Liver (tissue), 9 donors: ENCODE measurements around the gene AMN1. TPM values are rescaled to one million over a fixed set of nuclear protein-coding genes. Genes with fewer than 3 reads are reported as not detected.
A peak's percentile ranks its signal among the peaks of the same experiment; 100 is the strongest.
"Not testable (repeated sequence)": the region's sequence is repeated elsewhere in the genome, so short reads cannot be mapped to it uniquely, and the experiment has no call there.

Experiments used
- DNase-seq: peaks from one replicate; pipeline ENCODE4 v3.0.0-alpha.2; 2017; ENCODE audit warnings: low spot score
- H3K27ac ChIP-seq, 2 donors: one replicate each; pipeline ENCODE4 v1.7.0; 2013; ENCODE audit warnings: inconsistent platforms in 2 of 2, low read length in 2 of 2, control low read depth in 1 of 2, low read depth in 1 of 2, mild to moderate bottlenecking in 1 of 2
- H3K27me3 ChIP-seq, 4 donors: one replicate each; pipeline versions ENCODE4 v1.6.1 to v1.7.0; 2013; ENCODE audit warnings: low read length in 3 of 4, inconsistent platforms in 1 of 4, mild to moderate bottlenecking in 1 of 4, moderate library complexity in 1 of 4; ENCODE audit not compliant: control insufficient read depth in 4 of 4, insufficient read depth in 4 of 4
- H3K36me3 ChIP-seq, 4 donors: one replicate each; pipeline versions ENCODE4 v1.6.1 to v1.7.0; 2013; ENCODE audit warnings: low read length in 3 of 4, mild to moderate bottlenecking in 3 of 4, low read depth in 1 of 4, moderate library complexity in 1 of 4; ENCODE audit not compliant: control insufficient read depth in 4 of 4, insufficient read depth in 3 of 4
- H3K4me1 ChIP-seq, 4 donors: one replicate each; pipeline versions ENCODE4 v1.6.1 to v1.7.0; 2013; ENCODE audit warnings: low read length in 3 of 4, mild to moderate bottlenecking in 3 of 4, moderate library complexity in 1 of 4; ENCODE audit not compliant: control insufficient read depth in 4 of 4, insufficient read depth in 4 of 4
- H3K4me3 ChIP-seq, 3 donors: one replicate each; pipeline versions ENCODE4 v1.6.1 to v1.7.0; 2013; ENCODE audit warnings: low read length in 3 of 3, control low read depth in 1 of 3, low read depth in 1 of 3, mild to moderate bottlenecking in 1 of 3
- H3K9ac ChIP-seq, 2 donors: one replicate each; pipeline ENCODE4 v1.7.0; 2013; ENCODE audit warnings: low read length in 2 of 2, mild to moderate bottlenecking in 2 of 2, moderate library complexity in 2 of 2, control low read depth in 1 of 2, low read depth in 1 of 2
- H3K9me3 ChIP-seq, 4 donors: one replicate each; pipeline versions ENCODE4 v1.6.1 to v1.7.0; 2013; ENCODE audit warnings: low read length in 3 of 4; ENCODE audit not compliant: control insufficient read depth in 4 of 4
- EGR1 ChIP-seq, 2 donors: IDR thresholded peaks; 2 replicates each; pipeline ENCODE4 v1.6.1; 2016 to 2018; ENCODE audit warnings: antibody characterized with exemption in 2 of 2, low read depth in 2 of 2
- FOXA1 ChIP-seq: IDR thresholded peaks from 2 replicates; pipeline ENCODE4 v1.6.1; 2016; ENCODE audit warnings: antibody characterized with exemption
- FOXA2 ChIP-seq: IDR thresholded peaks from 2 replicates; pipeline ENCODE4 v1.6.1; 2016; ENCODE audit warnings: antibody characterized with exemption
- GABPA ChIP-seq, 2 donors: IDR thresholded peaks in 1 of 2; conservative IDR thresholded peaks in 1 of 2; 2 replicates each; pipeline ENCODE4 v1.6.1; 2016; ENCODE audit warnings: antibody characterized with exemption in 2 of 2, mild to moderate bottlenecking in 1 of 2, moderate library complexity in 1 of 2
- HNF4A ChIP-seq, 2 donors: conservative IDR thresholded peaks; 2 replicates each; pipeline ENCODE4 v1.6.1; 2016; ENCODE audit warnings: antibody characterized with exemption in 2 of 2, mild to moderate bottlenecking in 2 of 2
- HNF4G ChIP-seq: IDR thresholded peaks from 2 replicates; pipeline ENCODE4 v1.6.1; 2016; ENCODE audit warnings: antibody characterized with exemption
- JUND ChIP-seq, 2 donors: IDR thresholded peaks; 2 replicates each; pipeline ENCODE4 v1.6.1; 2016; ENCODE audit warnings: antibody characterized with exemption in 2 of 2
- NR2F2 ChIP-seq: IDR thresholded peaks from 2 replicates; pipeline ENCODE4 v1.6.1; 2016; ENCODE audit warnings: antibody characterized with exemption
- RAD21 ChIP-seq, 2 donors: IDR thresholded peaks; 2 replicates each; pipeline ENCODE4 v1.6.1; 2016; ENCODE audit warnings: antibody characterized with exemption in 2 of 2, mild to moderate bottlenecking in 2 of 2
- RXRA ChIP-seq, 2 donors: IDR thresholded peaks; 2 replicates each; pipeline ENCODE4 v1.6.1; 2017 to 2018; ENCODE audit warnings: antibody characterized with exemption in 2 of 2, mild to moderate bottlenecking in 1 of 2
- SP1 ChIP-seq: IDR thresholded peaks from 2 replicates; pipeline ENCODE4 v1.6.1; 2018; ENCODE audit warnings: antibody characterized with exemption, mild to moderate bottlenecking
- YY1 ChIP-seq: IDR thresholded peaks from 2 replicates; pipeline ENCODE4 v1.6.1; 2016; ENCODE audit warnings: antibody characterized with exemption, mild to moderate bottlenecking
- WGBS: extraction: QIAGEN DNeasy Blood & Tissue Kit; methylation state at CpG from one replicate; pipeline ENCODE4 v1.1.7; 2013; 5-methylcytosine and 5-hydroxymethylcytosine counted together
- polyA plus RNA-seq, 2 donors: library from polyadenylated mRNA; stranded (reverse) in 1 of 2; unstranded in 1 of 2; fragments of 200-250 nt in 1 of 2; fragments of >200 nt in 1 of 2; fragmentation: Nextera tagmentation in 1 of 2; extraction: Ambion mirVana in 1 of 2; gene quantifications; one replicate each; pipeline versions ENCODE4 v1.2.1 to v1.2.3, GENCODE V29; 2013 to 2015
- total RNA-seq, 2 donors: library from RNA; depleted of rRNA; stranded (reverse); fragments of >200 nt; gene quantifications; one replicate each; pipeline ENCODE4 v1.2.3, GENCODE V29; 2014
- TF ChIP-seq, protein P1 (sequence below): fragments of 150-350 bp; IDR thresholded peaks from 2 replicates; pipeline ENCODE4 v1.5.1; 2017; ENCODE audit warnings: improper control_type of control experiment, low read depth, low read length; ENCODE audit not compliant: missing input control
- TF ChIP-seq, protein P2 (sequence below): IDR thresholded peaks from 2 replicates; pipeline ENCODE4 v1.6.1; 2016; ENCODE audit warnings: antibody characterized with exemption
- TF ChIP-seq, protein P3 (sequence below): IDR thresholded peaks from 2 replicates; pipeline ENCODE4 v1.6.1; 2016; ENCODE audit warnings: antibody characterized with exemption
- TF ChIP-seq, protein P4 (sequence below): IDR thresholded peaks from 2 replicates; pipeline ENCODE4 v1.6.1; 2016; ENCODE audit warnings: antibody characterized with exemption
- TF ChIP-seq, protein P5 (sequence below): IDR thresholded peaks from 2 replicates; pipeline ENCODE4 v1.6.1; 2016; ENCODE audit warnings: antibody characterized with exemption, mild to moderate bottlenecking
- donor health status: healthy.
- donor health status: healthy.
- donor health status: healthy.
- donor health status: healthy.
- donor health status: healthy.

AMN1 gene
- total and polyA plus RNA-seq, 4 donors = 1.9 to 5.2 (median 3.7) TPM

DNA sequence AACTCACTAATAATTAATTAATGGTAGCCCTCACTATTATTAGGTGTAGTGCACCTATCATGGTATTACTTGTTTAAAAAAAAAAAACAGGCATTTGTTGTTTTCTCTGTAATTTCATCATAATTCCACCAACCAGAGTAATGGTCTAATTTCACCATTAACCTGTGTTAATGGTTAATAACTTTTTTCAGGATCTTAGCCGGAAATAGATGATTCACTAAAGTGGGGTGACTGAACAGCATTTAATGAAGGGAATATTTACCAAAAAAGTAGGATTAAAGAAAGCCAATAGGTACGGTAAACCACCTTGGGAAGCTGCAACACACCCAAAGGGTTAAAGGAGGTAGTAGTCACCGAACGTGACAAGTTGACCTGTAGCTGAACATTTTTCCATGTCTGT is 56.3 kb downstream of the AMN1 start:
- TF ChIP-seq FOXA2 (no peak), RXRA (IDR thresholded peaks at IDR 0.05) (no peak), SP1 (no peak), JUND (IDR thresholded peaks at IDR 0.05) (no peak), HNF4A (conservative IDR thresholded peaks at IDR 0.05) (peak in 1 of 2 donors; percentile 12)
- Histone ChIP-seq H3K4me3 (no peak overlapping the region), H3K27ac (no peak overlapping the region), H3K9me3 (peaks cover 0 to 10% (median 2%) of the 10 kb centered on the region in 4 donors), H3K4me1 (peaks cover 0 to 13% (median 8%) of the 10 kb centered on the region in 4 donors), H3K36me3 (no peaks in the 10 kb centered on the region), H3K27me3 (no peaks in the 10 kb centered on the region), H3K9ac (no peak overlapping the region)
- no peak for DNase-seq
- 79% methylated on average over 4 of the region's 4 CpGs for WGBS

DNA sequence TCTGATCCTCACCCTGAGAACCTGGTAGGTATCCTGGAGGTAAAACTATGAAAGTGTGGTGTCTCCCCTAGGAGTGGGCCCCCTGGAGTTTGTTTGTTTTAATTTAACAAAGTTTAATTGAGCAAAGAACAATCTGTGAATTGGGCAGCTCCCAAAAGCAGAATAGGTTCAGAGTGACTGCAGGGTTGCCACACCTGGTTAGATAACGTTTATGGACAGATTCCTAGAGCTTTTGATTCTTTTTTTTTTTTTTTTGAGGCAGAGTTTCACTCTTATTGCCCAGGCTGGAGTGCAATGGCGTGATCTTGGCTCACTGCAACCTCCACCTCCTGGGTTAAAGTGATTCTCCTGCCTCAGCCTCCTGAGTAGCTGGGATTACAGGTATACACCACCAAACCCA is 59.2 kb downstream of the AMN1 start:
- WGBS = 61% methylated on average over 2 of the region's 2 CpGs
- peaks cover 0 to 10% (median 2%) of the 10 kb centered on the region in 4 donors for H3K9me3 ChIP-seq
- not testable (repeated sequence) for DNase-seq, H3K9ac ChIP-seq, H3K27ac ChIP-seq, H3K27me3 ChIP-seq, H3K36me3 ChIP-seq, H3K4me3 ChIP-seq
- H3K4me1 ChIP-seq = peaks cover 0 to 13% (median 11%) of the 10 kb centered on the region in 4 donors

DNA sequence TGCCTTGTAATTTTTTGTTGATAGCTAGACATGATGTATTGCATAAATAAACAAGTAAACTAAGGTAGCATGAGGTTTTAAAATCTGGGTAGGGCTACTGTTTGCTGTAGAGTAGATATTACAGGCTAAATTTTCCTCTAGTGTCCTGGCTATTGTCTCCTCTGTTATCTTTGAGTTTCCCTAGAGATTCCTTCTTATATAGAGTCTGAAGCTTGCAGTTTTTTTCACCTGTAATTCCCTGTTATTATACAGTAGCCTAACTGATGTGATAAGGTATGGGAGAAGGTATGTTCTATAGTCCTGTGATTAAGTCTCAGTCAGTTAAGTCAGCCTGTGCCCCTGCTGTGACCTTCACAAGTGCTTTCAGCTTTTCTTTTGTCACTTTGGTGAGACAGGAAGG is 59.8 kb downstream of the AMN1 start:
- no peak for DNase-seq
- Histone ChIP-seq H3K9me3 (peaks cover 0 to 10% (median 2%) of the 10 kb centered on the region in 4 donors), H3K27me3 (no peaks in the 10 kb centered on the region), H3K27ac (no peak overlapping the region), H3K36me3 (no peaks in the 10 kb centered on the region), H3K9ac (no peak overlapping the region), H3K4me1 (peaks cover 2 to 18% (median 16%) of the 10 kb centered on the region in 4 donors), H3K4me3 (no peak overlapping the region)
- TF ChIP-seq GABPA (IDR thresholded peaks at IDR 0.05 in 1 of 2, conservative IDR thresholded peaks at IDR 0.05 in 1 of 2) (no peak), YY1 (no peak), FOXA2 (no peak), FOXA1 (no peak), RAD21 (IDR thresholded peaks at IDR 0.05) (no peak), SP1 (no peak), EGR1 (IDR thresholded peaks at IDR 0.05; ENCODE audit: low read depth in 2 of 2) (no peak), HNF4A (conservative IDR thresholded peaks at IDR 0.05) (no peak), HNF4G (no peak), JUND (IDR thresholded peaks at IDR 0.05) (no peak), NR2F2 (no peak)
- TF ChIP-seq, protein P1, sequence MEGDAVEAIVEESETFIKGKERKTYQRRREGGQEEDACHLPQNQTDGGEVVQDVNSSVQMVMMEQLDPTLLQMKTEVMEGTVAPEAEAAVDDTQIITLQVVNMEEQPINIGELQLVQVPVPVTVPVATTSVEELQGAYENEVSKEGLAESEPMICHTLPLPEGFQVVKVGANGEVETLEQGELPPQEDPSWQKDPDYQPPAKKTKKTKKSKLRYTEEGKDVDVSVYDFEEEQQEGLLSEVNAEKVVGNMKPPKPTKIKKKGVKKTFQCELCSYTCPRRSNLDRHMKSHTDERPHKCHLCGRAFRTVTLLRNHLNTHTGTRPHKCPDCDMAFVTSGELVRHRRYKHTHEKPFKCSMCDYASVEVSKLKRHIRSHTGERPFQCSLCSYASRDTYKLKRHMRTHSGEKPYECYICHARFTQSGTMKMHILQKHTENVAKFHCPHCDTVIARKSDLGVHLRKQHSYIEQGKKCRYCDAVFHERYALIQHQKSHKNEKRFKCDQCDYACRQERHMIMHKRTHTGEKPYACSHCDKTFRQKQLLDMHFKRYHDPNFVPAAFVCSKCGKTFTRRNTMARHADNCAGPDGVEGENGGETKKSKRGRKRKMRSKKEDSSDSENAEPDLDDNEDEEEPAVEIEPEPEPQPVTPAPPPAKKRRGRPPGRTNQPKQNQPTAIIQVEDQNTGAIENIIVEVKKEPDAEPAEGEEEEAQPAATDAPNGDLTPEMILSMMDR = no peak
- TF ChIP-seq, protein P2, sequence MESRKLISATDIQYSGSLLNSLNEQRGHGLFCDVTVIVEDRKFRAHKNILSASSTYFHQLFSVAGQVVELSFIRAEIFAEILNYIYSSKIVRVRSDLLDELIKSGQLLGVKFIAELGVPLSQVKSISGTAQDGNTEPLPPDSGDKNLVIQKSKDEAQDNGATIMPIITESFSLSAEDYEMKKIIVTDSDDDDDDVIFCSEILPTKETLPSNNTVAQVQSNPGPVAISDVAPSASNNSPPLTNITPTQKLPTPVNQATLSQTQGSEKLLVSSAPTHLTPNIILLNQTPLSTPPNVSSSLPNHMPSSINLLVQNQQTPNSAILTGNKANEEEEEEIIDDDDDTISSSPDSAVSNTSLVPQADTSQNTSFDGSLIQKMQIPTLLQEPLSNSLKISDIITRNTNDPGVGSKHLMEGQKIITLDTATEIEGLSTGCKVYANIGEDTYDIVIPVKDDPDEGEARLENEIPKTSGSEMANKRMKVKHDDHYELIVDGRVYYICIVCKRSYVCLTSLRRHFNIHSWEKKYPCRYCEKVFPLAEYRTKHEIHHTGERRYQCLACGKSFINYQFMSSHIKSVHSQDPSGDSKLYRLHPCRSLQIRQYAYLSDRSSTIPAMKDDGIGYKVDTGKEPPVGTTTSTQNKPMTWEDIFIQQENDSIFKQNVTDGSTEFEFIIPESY = no peak
- TF ChIP-seq, protein P3, sequence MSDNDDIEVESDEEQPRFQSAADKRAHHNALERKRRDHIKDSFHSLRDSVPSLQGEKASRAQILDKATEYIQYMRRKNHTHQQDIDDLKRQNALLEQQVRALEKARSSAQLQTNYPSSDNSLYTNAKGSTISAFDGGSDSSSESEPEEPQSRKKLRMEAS = no peak
- TF ChIP-seq, protein P4, sequence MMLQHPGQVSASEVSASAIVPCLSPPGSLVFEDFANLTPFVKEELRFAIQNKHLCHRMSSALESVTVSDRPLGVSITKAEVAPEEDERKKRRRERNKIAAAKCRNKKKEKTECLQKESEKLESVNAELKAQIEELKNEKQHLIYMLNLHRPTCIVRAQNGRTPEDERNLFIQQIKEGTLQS = no peak
- TF ChIP-seq, protein P5, sequence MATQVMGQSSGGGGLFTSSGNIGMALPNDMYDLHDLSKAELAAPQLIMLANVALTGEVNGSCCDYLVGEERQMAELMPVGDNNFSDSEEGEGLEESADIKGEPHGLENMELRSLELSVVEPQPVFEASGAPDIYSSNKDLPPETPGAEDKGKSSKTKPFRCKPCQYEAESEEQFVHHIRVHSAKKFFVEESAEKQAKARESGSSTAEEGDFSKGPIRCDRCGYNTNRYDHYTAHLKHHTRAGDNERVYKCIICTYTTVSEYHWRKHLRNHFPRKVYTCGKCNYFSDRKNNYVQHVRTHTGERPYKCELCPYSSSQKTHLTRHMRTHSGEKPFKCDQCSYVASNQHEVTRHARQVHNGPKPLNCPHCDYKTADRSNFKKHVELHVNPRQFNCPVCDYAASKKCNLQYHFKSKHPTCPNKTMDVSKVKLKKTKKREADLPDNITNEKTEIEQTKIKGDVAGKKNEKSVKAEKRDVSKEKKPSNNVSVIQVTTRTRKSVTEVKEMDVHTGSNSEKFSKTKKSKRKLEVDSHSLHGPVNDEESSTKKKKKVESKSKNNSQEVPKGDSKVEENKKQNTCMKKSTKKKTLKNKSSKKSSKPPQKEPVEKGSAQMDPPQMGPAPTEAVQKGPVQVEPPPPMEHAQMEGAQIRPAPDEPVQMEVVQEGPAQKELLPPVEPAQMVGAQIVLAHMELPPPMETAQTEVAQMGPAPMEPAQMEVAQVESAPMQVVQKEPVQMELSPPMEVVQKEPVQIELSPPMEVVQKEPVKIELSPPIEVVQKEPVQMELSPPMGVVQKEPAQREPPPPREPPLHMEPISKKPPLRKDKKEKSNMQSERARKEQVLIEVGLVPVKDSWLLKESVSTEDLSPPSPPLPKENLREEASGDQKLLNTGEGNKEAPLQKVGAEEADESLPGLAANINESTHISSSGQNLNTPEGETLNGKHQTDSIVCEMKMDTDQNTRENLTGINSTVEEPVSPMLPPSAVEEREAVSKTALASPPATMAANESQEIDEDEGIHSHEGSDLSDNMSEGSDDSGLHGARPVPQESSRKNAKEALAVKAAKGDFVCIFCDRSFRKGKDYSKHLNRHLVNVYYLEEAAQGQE = no peak
